Fibroblast of lung (primary cell): ENCODE results near the gene GPR107.

Experiments
- CTCF ChIP-seq, 2 donors: IDR thresholded peaks in 1 of 2; conservative IDR thresholded peaks in 1 of 2; 1 replicate in 1 of 2; 2 replicates in 1 of 2; pipeline ENCODE4 v1.5.1; 2011 to 2012; ENCODE audit warnings: low read length in 2 of 2, control low read depth in 1 of 2, inconsistent platforms in 1 of 2, low read depth in 1 of 2, mild to moderate bottlenecking in 1 of 2
- EZH2 ChIP-seq: IDR thresholded peaks from 2 replicates; pipeline ENCODE4 v1.5.1; 2012; ENCODE audit warnings: low read length, control low read depth, mild to moderate bottlenecking; ENCODE audit errors: missing control alignments

GRCh38 chr9:130064621-130065020 is 10.9 kb downstream of the GPR107 start:
- TF ChIP-seq CTCF (conservative IDR thresholded peaks at IDR 0.05 in 1 of 2, IDR thresholded peaks at IDR 0.05 in 1 of 2; ENCODE audit: low read depth in 1 of 2, low read length in 2 of 2) (no peak), EZH2 (no peak)
